Neural progenitor cell (in vitro differentiated cells): Measurements from ENCODE around the gene VANGL2.

Experiments used
- CTCF ChIP-seq: fragments of 200-600 bp; sonication (generic); IDR thresholded peaks from 2 replicates; pipeline ENCODE4 v1.5.1; 2017; ENCODE audit warnings: antibody characterized with exemption, mild to moderate bottlenecking
- EZH2 ChIP-seq: fragments of 200-600 bp; sonication (generic); IDR thresholded peaks from 2 replicates; pipeline ENCODE4 v1.6.1; 2017; ENCODE audit warnings: antibody characterized with exemption, mild to moderate bottlenecking, moderate library complexity

GRCh38 chr1:160394673-160395072 is 5.7 kb upstream of the VANGL2 start:
- no peak for TF ChIP-seq EZH2
- no peak for TF ChIP-seq CTCF
